ENCODE measurements around the gene FRMD3.
A peak's percentile ranks its signal among the peaks of the same experiment; 100 is the strongest.

The FRMD3 gene

GRCh38 chr9:83339435-83339834 lies 198.8 kb downstream of the FRMD3 start:
- no peak overlapping the region for H3K4me3 ChIP-seq (ENCODE audit: low read depth, low read length)
- no peak for DNase-seq
- TF ChIP-seq, protein P1, sequence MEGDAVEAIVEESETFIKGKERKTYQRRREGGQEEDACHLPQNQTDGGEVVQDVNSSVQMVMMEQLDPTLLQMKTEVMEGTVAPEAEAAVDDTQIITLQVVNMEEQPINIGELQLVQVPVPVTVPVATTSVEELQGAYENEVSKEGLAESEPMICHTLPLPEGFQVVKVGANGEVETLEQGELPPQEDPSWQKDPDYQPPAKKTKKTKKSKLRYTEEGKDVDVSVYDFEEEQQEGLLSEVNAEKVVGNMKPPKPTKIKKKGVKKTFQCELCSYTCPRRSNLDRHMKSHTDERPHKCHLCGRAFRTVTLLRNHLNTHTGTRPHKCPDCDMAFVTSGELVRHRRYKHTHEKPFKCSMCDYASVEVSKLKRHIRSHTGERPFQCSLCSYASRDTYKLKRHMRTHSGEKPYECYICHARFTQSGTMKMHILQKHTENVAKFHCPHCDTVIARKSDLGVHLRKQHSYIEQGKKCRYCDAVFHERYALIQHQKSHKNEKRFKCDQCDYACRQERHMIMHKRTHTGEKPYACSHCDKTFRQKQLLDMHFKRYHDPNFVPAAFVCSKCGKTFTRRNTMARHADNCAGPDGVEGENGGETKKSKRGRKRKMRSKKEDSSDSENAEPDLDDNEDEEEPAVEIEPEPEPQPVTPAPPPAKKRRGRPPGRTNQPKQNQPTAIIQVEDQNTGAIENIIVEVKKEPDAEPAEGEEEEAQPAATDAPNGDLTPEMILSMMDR (IDR thresholded peaks at IDR 0.05; ENCODE audit: low read depth, low read length): no peak
- peaks cover 15% of the 10 kb centered on the region for H3K4me1 ChIP-seq
- H3K9me3 ChIP-seq: no peaks in the 10 kb centered on the region
- no peaks in the 10 kb centered on the region for H3K27me3 ChIP-seq
- H3K36me3 ChIP-seq: peaks cover 51% of the 10 kb centered on the region

GRCh38 chr9:83336706-83337105 lies 201.5 kb downstream of the FRMD3 start:
- Histone ChIP-seq H3K4me1 (peaks cover 5% of the 10 kb centered on the region), H3K36me3 (peaks cover 46% of the 10 kb centered on the region), H3K4me3 (ENCODE audit: low read depth, low read length) (no peak overlapping the region), H3K9me3 (no peaks in the 10 kb centered on the region), H3K27me3 (no peaks in the 10 kb centered on the region)
- TF ChIP-seq, protein P1 (IDR thresholded peaks at IDR 0.05; ENCODE audit: low read depth, low read length): no peak
- DNase-seq: no peak

DNA sequence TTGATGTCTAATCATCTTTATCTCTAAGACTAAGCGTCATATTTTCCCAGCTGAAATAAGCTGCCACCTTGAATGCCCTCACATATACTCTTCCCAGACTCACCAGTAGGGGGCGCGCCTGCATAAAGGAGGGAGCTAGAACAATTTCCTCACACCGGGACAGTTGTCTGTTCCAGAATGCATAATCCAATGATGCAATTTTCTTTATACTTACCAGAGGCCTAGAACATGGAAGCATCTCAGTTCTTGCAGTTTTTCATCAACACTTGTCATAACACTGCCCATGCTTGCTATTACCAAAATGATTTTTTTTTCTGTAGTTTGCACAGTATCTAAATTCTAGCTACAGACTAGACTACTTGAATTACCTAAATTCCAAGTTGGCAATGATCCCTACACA lies 203.9 kb downstream of the FRMD3 start:
- Histone ChIP-seq H3K9me3 (no peaks in the 10 kb centered on the region), H3K27me3 (no peaks in the 10 kb centered on the region), H3K4me3 (ENCODE audit: low read depth, low read length) (no peak overlapping the region), H3K36me3 (peaks cover 40% of the 10 kb centered on the region), H3K4me1 (peaks cover 10% of the 10 kb centered on the region)
- peak; percentile 85 for DNase-seq
- TF ChIP-seq, protein P1 (IDR thresholded peaks at IDR 0.05; ENCODE audit: low read depth, low read length): peak; percentile 96

DNA sequence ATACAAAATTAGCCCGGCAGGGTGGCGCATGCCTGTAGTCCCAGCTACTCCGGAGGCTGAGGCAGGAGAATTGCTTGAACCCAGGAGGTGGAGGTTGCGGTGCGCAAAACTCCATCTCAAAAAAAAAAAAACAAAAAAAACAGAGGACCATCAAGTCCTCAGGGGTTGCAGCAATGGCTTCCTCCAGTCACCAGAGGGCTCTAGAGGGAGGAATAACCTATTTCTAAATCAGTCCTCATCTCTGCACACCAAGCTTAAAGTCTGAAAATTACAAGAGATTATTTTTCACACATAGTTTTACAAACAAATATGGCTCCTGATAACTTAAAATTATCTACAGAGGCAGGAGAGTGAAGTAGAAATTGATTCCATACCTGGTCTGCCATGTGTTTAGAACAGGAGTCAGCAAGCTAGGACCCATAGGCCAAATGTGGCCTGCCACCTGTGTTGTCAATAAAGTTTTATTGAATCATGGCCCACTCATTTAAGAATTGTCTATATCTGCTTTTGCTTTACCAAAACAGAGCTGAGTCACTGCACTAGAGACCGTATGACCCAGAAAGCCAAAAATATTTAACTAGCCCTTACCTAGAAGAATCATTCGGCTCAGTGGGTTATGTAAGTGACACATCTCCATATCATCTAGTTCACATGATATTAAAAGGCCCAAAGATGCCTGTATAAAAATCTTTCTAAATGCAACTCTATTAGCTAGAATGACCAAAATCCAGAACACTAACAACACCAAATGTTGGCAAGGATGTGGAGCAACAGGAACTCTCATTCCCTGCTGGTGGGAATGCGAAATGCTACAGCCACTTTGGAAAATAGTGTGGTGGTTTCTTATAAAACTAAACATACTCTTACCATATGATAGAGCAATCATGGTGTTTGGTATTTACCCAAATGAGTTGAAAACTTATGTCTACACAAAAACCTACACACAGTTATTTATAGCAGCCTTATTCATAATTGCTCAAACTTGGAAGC lies 207.7 kb downstream of the FRMD3 start:
- Histone ChIP-seq H3K9me3 (no peaks in the 10 kb centered on the region), H3K4me1 (peaks cover 37% of the 10 kb centered on the region), H3K4me3 (ENCODE audit: low read depth, low read length) (no peak overlapping the region), H3K36me3 (peaks cover 32% of the 10 kb centered on the region), H3K27me3 (no peaks in the 10 kb centered on the region)
- no peak for DNase-seq
- TF ChIP-seq, protein P1 (IDR thresholded peaks at IDR 0.05; ENCODE audit: low read depth, low read length): peak; percentile 35

GRCh38 chr9:83327750-83328622 lies 210.2 kb downstream of the FRMD3 start:
- no peaks in the 10 kb centered on the region for H3K9me3 ChIP-seq
- DNase-seq: peak; percentile 94
- H3K4me1 ChIP-seq: peaks cover 31% of the 10 kb centered on the region
- peak overlapping the region; percentile 19 for H3K4me3 ChIP-seq (ENCODE audit: low read depth, low read length)
- H3K27me3 ChIP-seq: no peaks in the 10 kb centered on the region
- peaks cover 24% of the 10 kb centered on the region for H3K36me3 ChIP-seq
- TF ChIP-seq, protein P1 (IDR thresholded peaks at IDR 0.05; ENCODE audit: low read depth, low read length): no peak

Measured in BE2C (cell line).